K562 (cell line): Measurements from ENCODE around the gene RYR1. TPM values are rescaled to one million over a fixed set of nuclear protein-coding genes. Genes with fewer than 3 reads are reported as not detected.

Experiments
- L3MBTL2 ChIP-seq: fragments of 450-650 bp; IDR thresholded peaks from 2 replicates; pipeline ENCODE4 v1.6.1; 2016; ENCODE audit warnings: mild to moderate bottlenecking, moderate library complexity
- THRAP3 ChIP-seq: fragments of 450-650 bp; IDR thresholded peaks from 2 replicates; pipeline ENCODE4 v1.6.1; 2016; ENCODE audit warnings: mild to moderate bottlenecking, inconsistent platforms, borderline replicate concordance
- polyA plus RNA-seq, 8 experiments: library from polyadenylated mRNA; depleted of rRNA in 4 of 8; stranded (reverse) in 5 of 8; unstranded in 3 of 8; fragments of >200 nt; fragmentation: Nextera tagmentation in 2 of 8; fragmentation: Illumina TruSeq in 1 of 8; extraction: Ambion mirVana in 2 of 8; extraction: Trizol in 1 of 8; gene quantifications; 2 replicates each; pipeline versions ENCODE4 v1.2.1 to v1.2.3, GENCODE V29; 2011 to 2014; ENCODE audit warnings: inconsistent platforms in 1 of 8, missing spikeins in 1 of 8
- total RNA-seq, 7 experiments: library from RNA; depleted of rRNA in 6 of 7; stranded (reverse); fragments of >200 nt in 6 of 7; fragmentation: Illumina TruSeq in 2 of 7; extraction: Trizol in 2 of 7; gene quantifications; 2 replicates each; pipeline versions ENCODE4 v1.2.1 to v1.2.3, GENCODE V29; 2011 to 2021; ENCODE audit warnings: low replicate concordance in 1 of 7
- TF ChIP-seq, protein P1 (sequence below): fragments of 450-650 bp; IDR thresholded peaks from 2 replicates; pipeline ENCODE4 v1.6.1; 2016; ENCODE audit warnings: mild to moderate bottlenecking, moderate library complexity
- TF ChIP-seq, protein P2 (sequence below), 2 experiments: fragments of 450-650 bp; IDR thresholded peaks; 2 replicates each; pipeline ENCODE4 v1.6.1; 2016

The RYR1 gene
- total and polyA plus RNA-seq, 9 of the 15 experiments (the other 6 are each of a cell fraction or from before 2014, with no cell fraction given): 0.11 to 7.4 (median 3.7) TPM

DNA sequence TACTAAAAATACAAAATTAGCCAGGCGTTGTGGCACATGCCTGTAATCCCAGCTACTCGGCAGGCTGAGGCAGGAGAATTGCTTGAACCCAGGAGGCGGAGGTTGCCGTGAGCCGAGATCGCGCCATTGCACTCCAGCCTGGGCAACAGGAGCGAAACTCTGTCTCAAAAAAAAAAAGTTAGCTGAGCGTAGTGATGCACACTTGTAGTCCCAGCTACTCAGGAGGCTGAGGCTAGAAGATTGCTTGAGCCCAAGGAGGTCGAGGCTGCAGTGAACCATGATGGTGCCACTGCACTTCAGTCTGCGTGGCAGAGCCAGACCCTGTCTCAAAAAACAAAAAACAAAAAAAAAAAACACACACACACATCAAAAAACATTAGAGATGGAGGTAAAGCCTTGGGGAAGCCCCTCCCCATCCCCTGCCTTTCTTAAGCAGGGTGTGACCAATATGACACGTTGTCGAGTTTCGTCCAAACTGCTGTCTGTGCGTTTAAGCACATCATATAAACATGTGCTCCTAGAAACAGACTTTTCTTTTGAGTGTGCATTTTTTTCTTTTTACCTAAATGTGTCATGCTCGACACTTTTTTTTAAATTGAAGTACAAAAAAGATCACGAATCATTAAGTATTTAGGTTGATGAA, 6.3 kb upstream of the RYR1 start (continued):
- TF ChIP-seq, protein P1, sequence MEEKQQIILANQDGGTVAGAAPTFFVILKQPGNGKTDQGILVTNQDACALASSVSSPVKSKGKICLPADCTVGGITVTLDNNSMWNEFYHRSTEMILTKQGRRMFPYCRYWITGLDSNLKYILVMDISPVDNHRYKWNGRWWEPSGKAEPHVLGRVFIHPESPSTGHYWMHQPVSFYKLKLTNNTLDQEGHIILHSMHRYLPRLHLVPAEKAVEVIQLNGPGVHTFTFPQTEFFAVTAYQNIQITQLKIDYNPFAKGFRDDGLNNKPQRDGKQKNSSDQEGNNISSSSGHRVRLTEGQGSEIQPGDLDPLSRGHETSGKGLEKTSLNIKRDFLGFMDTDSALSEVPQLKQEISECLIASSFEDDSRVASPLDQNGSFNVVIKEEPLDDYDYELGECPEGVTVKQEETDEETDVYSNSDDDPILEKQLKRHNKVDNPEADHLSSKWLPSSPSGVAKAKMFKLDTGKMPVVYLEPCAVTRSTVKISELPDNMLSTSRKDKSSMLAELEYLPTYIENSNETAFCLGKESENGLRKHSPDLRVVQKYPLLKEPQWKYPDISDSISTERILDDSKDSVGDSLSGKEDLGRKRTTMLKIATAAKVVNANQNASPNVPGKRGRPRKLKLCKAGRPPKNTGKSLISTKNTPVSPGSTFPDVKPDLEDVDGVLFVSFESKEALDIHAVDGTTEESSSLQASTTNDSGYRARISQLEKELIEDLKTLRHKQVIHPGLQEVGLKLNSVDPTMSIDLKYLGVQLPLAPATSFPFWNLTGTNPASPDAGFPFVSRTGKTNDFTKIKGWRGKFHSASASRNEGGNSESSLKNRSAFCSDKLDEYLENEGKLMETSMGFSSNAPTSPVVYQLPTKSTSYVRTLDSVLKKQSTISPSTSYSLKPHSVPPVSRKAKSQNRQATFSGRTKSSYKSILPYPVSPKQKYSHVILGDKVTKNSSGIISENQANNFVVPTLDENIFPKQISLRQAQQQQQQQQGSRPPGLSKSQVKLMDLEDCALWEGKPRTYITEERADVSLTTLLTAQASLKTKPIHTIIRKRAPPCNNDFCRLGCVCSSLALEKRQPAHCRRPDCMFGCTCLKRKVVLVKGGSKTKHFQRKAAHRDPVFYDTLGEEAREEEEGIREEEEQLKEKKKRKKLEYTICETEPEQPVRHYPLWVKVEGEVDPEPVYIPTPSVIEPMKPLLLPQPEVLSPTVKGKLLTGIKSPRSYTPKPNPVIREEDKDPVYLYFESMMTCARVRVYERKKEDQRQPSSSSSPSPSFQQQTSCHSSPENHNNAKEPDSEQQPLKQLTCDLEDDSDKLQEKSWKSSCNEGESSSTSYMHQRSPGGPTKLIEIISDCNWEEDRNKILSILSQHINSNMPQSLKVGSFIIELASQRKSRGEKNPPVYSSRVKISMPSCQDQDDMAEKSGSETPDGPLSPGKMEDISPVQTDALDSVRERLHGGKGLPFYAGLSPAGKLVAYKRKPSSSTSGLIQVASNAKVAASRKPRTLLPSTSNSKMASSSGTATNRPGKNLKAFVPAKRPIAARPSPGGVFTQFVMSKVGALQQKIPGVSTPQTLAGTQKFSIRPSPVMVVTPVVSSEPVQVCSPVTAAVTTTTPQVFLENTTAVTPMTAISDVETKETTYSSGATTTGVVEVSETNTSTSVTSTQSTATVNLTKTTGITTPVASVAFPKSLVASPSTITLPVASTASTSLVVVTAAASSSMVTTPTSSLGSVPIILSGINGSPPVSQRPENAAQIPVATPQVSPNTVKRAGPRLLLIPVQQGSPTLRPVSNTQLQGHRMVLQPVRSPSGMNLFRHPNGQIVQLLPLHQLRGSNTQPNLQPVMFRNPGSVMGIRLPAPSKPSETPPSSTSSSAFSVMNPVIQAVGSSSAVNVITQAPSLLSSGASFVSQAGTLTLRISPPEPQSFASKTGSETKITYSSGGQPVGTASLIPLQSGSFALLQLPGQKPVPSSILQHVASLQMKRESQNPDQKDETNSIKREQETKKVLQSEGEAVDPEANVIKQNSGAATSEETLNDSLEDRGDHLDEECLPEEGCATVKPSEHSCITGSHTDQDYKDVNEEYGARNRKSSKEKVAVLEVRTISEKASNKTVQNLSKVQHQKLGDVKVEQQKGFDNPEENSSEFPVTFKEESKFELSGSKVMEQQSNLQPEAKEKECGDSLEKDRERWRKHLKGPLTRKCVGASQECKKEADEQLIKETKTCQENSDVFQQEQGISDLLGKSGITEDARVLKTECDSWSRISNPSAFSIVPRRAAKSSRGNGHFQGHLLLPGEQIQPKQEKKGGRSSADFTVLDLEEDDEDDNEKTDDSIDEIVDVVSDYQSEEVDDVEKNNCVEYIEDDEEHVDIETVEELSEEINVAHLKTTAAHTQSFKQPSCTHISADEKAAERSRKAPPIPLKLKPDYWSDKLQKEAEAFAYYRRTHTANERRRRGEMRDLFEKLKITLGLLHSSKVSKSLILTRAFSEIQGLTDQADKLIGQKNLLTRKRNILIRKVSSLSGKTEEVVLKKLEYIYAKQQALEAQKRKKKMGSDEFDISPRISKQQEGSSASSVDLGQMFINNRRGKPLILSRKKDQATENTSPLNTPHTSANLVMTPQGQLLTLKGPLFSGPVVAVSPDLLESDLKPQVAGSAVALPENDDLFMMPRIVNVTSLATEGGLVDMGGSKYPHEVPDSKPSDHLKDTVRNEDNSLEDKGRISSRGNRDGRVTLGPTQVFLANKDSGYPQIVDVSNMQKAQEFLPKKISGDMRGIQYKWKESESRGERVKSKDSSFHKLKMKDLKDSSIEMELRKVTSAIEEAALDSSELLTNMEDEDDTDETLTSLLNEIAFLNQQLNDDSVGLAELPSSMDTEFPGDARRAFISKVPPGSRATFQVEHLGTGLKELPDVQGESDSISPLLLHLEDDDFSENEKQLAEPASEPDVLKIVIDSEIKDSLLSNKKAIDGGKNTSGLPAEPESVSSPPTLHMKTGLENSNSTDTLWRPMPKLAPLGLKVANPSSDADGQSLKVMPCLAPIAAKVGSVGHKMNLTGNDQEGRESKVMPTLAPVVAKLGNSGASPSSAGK: peak; percentile 40; the same call in 1 of the 2 replicates
- TF ChIP-seq, protein P2, sequence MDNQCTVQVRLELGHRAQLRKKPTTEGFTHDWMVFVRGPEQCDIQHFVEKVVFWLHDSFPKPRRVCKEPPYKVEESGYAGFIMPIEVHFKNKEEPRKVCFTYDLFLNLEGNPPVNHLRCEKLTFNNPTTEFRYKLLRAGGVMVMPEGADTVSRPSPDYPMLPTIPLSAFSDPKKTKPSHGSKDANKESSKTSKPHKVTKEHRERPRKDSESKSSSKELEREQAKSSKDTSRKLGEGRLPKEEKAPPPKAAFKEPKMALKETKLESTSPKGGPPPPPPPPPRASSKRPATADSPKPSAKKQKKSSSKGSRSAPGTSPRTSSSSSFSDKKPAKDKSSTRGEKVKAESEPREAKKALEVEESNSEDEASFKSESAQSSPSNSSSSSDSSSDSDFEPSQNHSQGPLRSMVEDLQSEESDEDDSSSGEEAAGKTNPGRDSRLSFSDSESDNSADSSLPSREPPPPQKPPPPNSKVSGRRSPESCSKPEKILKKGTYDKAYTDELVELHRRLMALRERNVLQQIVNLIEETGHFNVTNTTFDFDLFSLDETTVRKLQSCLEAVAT (IDR thresholded peaks at IDR 0.05): 0 out of 4 replicates have a peak, but pooled peaks of 1 of the 2 experiments have one; percentile 33
- TF ChIP-seq L3MBTL2: peak; percentile 28; the same call in 1 of the 2 replicates
- 0 out of 2 replicates have a peak, but pooled peaks have one; percentile 59 for TF ChIP-seq THRAP3
- TF ChIP-seq, all 486 proteins: peak for 10; not testable (repeated sequence) for 476
